GM12864 (cell line): Measurements from ENCODE around the gene SLC51A.
"Not testable (repeated sequence)": the region's sequence is repeated elsewhere in the genome, so short reads cannot be mapped to it uniquely, and the experiment has no call there.

Source experiments
- DNase-seq: peaks from one replicate; pipeline ENCODE4 v3.0.0-alpha.2; 2011; ENCODE audit warnings: low read depth
- H3K4me3 ChIP-seq: 2 replicates; pipeline ENCODE4 v1.5.1; 2011; ENCODE audit warnings: mild to moderate bottlenecking, low read depth, low read length, control low read depth
- TF ChIP-seq, protein P1 (sequence below): IDR thresholded peaks from 2 replicates; pipeline ENCODE4 v1.5.1; 2011; ENCODE audit warnings: low read depth, mild to moderate bottlenecking, moderate library complexity, low read length, control low read depth, inconsistent platforms; ENCODE audit errors: missing control alignments

SLC51A gene

DNA sequence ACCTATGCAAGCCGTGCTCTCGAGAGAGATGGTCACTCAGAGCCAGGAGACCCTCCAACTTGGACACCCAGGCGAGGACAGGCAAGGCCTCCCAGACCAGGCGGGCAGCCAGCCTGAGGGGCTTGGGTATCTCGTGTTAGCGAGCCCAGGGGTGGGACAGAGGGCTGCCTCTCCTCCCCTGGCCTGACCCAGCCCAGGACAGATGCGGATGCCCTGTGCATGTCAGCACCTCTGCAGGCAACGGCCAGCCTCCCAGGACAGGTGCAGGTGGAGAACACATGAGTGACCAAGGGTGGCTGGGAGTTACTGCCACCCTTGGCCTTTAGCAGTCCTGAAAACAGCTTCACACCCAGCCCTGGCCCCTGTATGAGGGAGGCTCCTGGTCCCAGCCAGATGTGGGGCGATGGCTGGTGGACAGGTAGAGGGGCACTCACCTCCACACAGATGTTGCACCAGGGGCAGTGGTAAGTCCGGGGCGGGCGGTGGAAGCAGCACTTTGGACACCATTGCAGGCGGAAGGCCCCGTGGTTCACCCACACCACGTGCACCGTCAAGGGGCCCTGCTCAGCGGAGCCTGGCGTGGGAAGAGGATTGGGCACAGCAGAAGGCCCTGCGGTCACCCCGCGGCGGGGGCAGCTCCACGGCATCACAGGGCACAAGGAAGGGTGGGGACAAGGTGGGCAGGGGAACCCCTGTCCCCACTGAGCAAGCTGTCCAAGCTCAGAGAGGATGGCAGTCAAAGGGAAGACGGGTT lies 7.2 kb upstream of the SLC51A start:
- H3K4me3 ChIP-seq, result no peak overlapping the region
- no peak for DNase-seq
- TF ChIP-seq, protein P1, sequence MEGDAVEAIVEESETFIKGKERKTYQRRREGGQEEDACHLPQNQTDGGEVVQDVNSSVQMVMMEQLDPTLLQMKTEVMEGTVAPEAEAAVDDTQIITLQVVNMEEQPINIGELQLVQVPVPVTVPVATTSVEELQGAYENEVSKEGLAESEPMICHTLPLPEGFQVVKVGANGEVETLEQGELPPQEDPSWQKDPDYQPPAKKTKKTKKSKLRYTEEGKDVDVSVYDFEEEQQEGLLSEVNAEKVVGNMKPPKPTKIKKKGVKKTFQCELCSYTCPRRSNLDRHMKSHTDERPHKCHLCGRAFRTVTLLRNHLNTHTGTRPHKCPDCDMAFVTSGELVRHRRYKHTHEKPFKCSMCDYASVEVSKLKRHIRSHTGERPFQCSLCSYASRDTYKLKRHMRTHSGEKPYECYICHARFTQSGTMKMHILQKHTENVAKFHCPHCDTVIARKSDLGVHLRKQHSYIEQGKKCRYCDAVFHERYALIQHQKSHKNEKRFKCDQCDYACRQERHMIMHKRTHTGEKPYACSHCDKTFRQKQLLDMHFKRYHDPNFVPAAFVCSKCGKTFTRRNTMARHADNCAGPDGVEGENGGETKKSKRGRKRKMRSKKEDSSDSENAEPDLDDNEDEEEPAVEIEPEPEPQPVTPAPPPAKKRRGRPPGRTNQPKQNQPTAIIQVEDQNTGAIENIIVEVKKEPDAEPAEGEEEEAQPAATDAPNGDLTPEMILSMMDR, result no peak

DNA sequence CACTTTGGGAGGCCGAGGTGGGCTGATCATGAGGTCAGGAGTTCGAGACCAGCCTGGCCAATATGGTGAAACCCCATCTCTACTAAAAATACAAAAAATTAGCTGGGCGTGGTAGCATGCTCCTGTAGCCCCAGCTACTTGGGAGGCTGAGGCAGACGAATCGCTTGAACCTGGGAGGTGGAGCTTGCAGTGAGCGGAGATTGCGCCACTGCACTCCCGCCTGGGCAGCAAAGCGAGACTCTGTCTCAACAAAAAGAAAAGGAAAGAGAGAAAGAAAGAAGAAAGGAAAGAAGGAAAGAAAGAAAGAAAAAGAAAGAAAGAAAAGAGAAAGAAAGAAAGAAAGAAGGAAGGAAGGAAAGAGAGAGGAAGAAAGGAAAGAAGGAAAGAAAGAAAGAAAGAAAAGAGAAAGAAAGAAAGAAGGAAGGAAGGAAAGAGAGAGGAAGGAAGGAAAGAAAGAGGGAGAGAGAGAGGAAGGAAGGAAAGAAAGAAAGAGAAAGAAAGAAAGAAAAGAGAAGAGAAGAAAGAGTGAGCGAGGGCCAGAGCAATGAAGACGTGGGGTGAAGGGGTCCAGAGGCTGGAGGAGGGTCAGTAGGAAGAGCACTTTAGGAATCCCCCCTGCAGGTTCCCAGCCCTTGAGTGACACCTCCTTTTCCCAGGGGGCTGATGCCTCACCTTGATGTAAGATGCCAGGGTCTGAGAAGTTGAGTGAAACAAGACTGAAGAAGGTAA lies 6.2 kb upstream of the SLC51A start:
- DNase-seq, H3K4me3 ChIP-seq: not testable (repeated sequence)

DNA sequence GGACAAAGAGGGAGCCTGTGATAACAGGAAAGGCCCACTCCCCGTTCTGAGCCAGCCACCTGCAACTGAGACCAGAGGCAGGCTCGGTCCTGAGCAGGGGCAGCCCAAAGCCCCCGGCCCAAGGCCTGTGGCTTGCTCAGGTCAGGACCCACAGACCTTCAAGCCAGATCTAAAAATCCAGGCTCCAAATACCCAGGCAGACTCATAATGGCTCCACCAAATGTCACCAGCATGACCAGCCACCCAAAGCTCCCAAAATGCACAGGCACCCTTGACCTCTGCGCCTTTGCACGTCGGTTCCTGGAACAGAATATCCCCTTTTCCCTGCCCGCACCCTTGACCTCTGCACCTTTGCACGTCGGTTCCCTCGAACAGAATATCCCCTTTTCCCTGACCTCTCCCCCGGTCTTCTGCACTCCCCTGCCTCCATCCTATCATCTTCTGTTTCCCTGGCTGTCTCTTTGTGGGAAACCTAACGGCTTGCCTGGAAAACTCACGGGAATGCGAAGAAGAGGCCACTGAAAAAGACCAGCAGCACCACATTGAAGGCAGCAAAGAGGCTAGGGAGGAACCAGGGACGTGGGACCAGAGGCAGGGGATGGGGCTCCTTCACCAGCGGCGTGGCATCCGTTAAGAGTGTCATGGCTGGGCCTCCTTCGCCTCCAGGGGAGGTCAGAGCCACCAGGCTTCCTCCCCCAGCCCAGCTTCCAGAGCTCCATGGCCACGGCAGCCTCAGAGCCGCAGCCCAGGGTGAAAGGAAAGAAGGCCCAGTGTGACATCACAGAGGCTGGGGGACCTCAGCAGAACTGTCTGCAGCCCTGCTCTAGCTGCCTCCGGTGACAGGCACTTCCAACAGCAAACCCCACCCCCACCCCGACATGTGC lies 5.4 kb upstream of the SLC51A start, which contains the start of gene ZDHHC19:
Gene ZDHHC19 (minus strand): TSS at position 728 of the 884 bp plus-strand sequence. CDS start 85 bp downstream, at position 643.
- no peak within 1 kb of the TSS for H3K4me3 ChIP-seq
- TF ChIP-seq, protein P1, result no peak

DNA sequence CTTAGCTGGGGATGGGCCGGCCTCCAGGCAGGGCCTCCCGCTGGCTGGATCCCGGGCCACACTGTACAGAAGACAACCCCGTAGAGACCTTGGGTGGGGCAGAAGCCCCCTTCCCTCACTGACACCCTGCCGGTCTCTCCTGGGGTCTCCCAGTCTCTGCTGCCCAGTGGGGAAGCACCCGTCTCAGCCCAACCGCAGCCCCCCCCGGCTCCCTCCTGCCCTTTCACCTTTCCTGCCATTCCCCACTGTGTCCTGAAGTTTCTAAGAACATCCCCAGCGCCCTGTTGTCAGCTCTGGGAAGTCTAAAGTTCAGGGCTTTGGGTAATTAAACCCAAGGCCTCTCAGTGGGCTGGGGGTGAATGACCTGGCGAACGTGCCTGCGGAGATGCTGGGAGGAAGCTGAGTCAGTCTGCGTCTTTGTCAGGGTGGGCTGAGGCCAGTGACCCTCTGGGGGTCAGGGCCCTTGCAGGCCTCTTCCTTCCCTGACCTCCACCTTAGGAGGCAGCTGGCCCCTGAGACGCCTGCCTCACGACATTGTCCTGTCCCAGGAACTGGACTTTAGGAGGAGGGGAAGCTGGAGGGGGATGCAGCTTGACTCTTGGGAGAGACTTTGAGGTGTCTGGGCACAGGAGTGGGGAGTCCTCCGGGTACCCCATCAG lies 1.4 kb upstream of the SLC51A start:
- H3K4me3 ChIP-seq, result no peak overlapping the region
- DNase-seq, result no peak
- TF ChIP-seq, protein P1, result no peak

More for the DNA sequence above, 5.4 kb upstream of the SLC51A start, which contains the start of gene ZDHHC19:
- no peak for DNase-seq

DNA sequence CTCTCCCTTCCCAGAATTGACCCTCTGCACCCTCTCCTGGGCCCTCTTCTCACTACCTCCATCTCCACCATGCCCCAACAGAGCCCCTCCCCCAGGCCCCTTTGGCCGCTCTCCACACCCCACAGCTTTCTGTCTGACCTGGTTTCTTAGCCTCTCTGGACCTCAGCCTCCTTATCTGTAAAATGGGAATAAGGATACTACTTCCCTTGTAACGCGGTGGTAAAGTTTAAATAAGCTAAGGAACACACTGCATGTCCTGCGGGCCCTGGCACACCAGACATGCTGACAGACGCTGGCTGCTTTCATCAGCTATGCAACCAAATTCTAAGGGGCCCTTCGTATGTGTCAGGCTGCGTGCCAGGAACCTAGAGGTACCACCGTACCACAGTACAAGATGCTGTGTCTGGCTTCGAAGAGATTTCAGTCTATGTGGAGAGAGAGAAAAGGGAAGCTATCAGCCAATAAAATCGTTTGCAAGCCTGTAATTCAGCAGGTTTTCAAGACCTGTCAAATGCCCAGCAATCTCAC lies 777 bp upstream of the SLC51A start:
- no peak overlapping the region for H3K4me3 ChIP-seq
- TF ChIP-seq, protein P1, result no peak
- no peak for DNase-seq

DNA sequence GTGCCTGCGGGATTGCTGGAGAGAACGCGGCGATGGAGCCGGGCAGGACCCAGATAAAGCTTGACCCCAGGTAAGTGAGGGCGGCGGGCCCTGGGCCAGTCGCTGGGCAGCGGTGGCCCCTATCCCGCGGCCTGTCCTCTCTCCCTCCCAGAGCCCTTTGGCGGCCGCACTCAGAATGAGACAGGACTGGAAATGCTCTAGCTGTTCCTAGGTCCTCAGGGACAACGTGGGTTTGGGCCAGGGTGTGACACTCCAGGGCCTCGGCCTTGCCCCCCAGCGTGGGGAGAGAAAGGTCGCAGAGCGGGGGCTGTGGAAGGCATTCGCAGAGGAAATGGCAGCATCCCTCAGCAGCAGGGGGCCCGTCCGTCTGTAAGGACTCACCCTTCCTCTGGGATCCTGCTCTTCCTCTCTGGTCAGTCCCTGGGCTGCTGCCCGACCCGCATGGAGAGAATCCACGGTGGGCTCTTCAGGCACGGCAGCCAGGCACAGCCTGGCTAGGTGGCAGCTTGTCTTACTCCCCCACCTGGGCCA lies 412 bp downstream of the SLC51A start:
- TF ChIP-seq, protein P1, result no peak
- DNase-seq, result no peak
- no peak overlapping the region for H3K4me3 ChIP-seq
